SK-N-SH (cell line): Measurements from ENCODE around the gene BSG. TPM values are rescaled to one million over a fixed set of nuclear protein-coding genes. Genes with fewer than 3 reads are reported as not detected.

Experiments used
- CTCF ChIA-PET: fragments of 300-600, 350-600 bp; formaldehyde crosslinking; extraction: SDS; loops from one replicate; lab custom pipeline; 2021; lab: Yijun Ruan, JAX
- POLR2A ChIA-PET: fragments of 350-600 bp; sonication (Branson Sonifier 250); formaldehyde crosslinking; extraction: SDS; loops from one replicate; lab custom pipeline; 2020; ENCODE audit warnings: antibody characterized with exemption, inconsistent platforms; lab: Yijun Ruan, JAX
- DNase-seq: peaks from one replicate; pipeline ENCODE4 v3.0.0; 2012
- H2AFZ ChIP-seq: fragments of 200-600 bp; sonication (generic); 2 replicates; pipeline ENCODE4 v1.8.1; 2016; ENCODE audit warnings: antibody characterized with exemption, mild to moderate bottlenecking, low read depth
- H3F3A ChIP-seq: fragments of 200-600 bp; sonication (generic); replicated peaks from 2 replicates; pipeline ENCODE3; 2016; ENCODE audit warnings: antibody characterized with exemption, mild to moderate bottlenecking; ENCODE audit not compliant: insufficient read depth
- H3K27ac ChIP-seq, 2 experiments: fragments of 200-500 bp in 1 of 2; fragments of 200-600 bp in 1 of 2; sonication (Bioruptor generic) in 1 of 2; sonication (generic), shearing (Covaris generic) in 1 of 2; 2 replicates each; pipeline versions ENCODE4 v1.5.1 to v1.6.1; 2014 to 2016; ENCODE audit warnings: low read depth in 2 of 2, inconsistent platforms in 1 of 2, low read length in 1 of 2, mild to moderate bottlenecking in 1 of 2, mixed read lengths in 1 of 2
- H3K27me3 ChIP-seq: fragments of 200-600 bp; sonication (generic), shearing (Covaris generic); 2 replicates; pipeline ENCODE4 v1.6.1; 2016; ENCODE audit warnings: mixed run types; ENCODE audit not compliant: insufficient read depth
- H3K36me3 ChIP-seq, 2 experiments: fragments of 200-500 bp in 1 of 2; fragments of 200-600 bp in 1 of 2; sonication (Bioruptor generic) in 1 of 2; sonication (generic) in 1 of 2; replicated peaks in 1 of 2; 2 replicates each; pipeline versions ENCODE3 to v1.5.1; 2014 to 2016; ENCODE audit warnings: low read length in 1 of 2, mild to moderate bottlenecking in 1 of 2; ENCODE audit not compliant: insufficient read depth in 2 of 2, control insufficient read depth in 1 of 2
- H3K4me1 ChIP-seq, 2 experiments: fragments of 200-500 bp in 1 of 2; fragments of 200-600 bp in 1 of 2; sonication (Bioruptor generic) in 1 of 2; sonication (generic), shearing (Covaris generic) in 1 of 2; 2 replicates each; pipeline versions ENCODE4 v1.5.1 to v1.6.1; 2014 to 2016; ENCODE audit warnings: low read depth in 1 of 2, low read length in 1 of 2, mixed run types in 1 of 2; ENCODE audit not compliant: insufficient read depth in 2 of 2, control insufficient read depth in 1 of 2
- H3K4me2 ChIP-seq: fragments of 200-600 bp; sonication (generic), shearing (Covaris generic); 2 replicates; pipeline ENCODE4 v1.6.1; 2017; ENCODE audit warnings: mixed run types
- H3K4me3 ChIP-seq, 2 experiments: fragments of 200-500 bp in 1 of 2; fragments of 200-600 bp in 1 of 2; sonication (Bioruptor generic) in 1 of 2; sonication (generic), shearing (Covaris generic) in 1 of 2; 2 replicates each; pipeline versions ENCODE4 v1.5.1 to v1.8.1; 2014 to 2016; ENCODE audit warnings: low read depth in 2 of 2, inconsistent platforms in 1 of 2, low read length in 1 of 2, mild to moderate bottlenecking in 1 of 2, mixed read lengths in 1 of 2, moderate library complexity in 1 of 2
- H3K79me2 ChIP-seq: fragments of 200-600 bp; sonication (generic); 2 replicates; pipeline ENCODE4 v1.8.1; 2017; ENCODE audit warnings: mild to moderate bottlenecking; ENCODE audit not compliant: insufficient read depth
- H3K9ac ChIP-seq: fragments of 200-600 bp; sonication (generic); 2 replicates; pipeline ENCODE4 v1.6.1; 2017; ENCODE audit warnings: mixed run types
- H3K9me2 ChIP-seq: fragments of 200-600 bp; sonication (generic); 2 replicates; pipeline ENCODE4 v1.6.1; 2017; ENCODE audit warnings: mixed run types
- H3K9me3 ChIP-seq: fragments of 200-600 bp; sonication (generic); 2 replicates; pipeline ENCODE4 v1.6.1; 2017; ENCODE audit warnings: mixed run types, mild to moderate bottlenecking, moderate library complexity
- H4K20me1 ChIP-seq: fragments of 200-600 bp; sonication (generic); 2 replicates; pipeline ENCODE4 v1.6.1; 2017; ENCODE audit warnings: mild to moderate bottlenecking, mixed run types; ENCODE audit not compliant: insufficient read depth
- CHD2 ChIP-seq: fragments of 150-350 bp; IDR thresholded peaks from 2 replicates; pipeline ENCODE4 v1.6.1; 2018; ENCODE audit warnings: low read length; ENCODE audit not compliant: partially characterized antibody
- ELF1 ChIP-seq: IDR thresholded peaks from 2 replicates; pipeline ENCODE4 v1.4.0; 2012
- EZH2phosphoT487 ChIP-seq: fragments of 200-600 bp; sonication (generic); IDR thresholded peaks from 2 replicates; pipeline ENCODE4 v1.6.1; 2017; ENCODE audit warnings: low read depth, mixed run types, mild to moderate bottlenecking, antibody characterized with exemption, moderate library complexity, borderline replicate concordance
- GATA2 ChIP-seq: sonication (generic); formaldehyde crosslinking; IDR thresholded peaks from 2 replicates; pipeline ENCODE4 v1.5.0; 2020; ENCODE audit warnings: mild to moderate bottlenecking, missing genetic modification reagents
- MEF2A ChIP-seq: IDR thresholded peaks from 2 replicates; pipeline ENCODE4 v1.4.0; 2012; ENCODE audit warnings: low read depth, borderline replicate concordance
- MXI1 ChIP-seq: IDR thresholded peaks from 2 replicates; pipeline ENCODE4 v1.6.1; 2012; ENCODE audit warnings: mild to moderate bottlenecking, low read depth, low read length, improper control_type of control experiment
- NFIC ChIP-seq: IDR thresholded peaks from 2 replicates; pipeline ENCODE4 v1.4.0; 2012; ENCODE audit warnings: borderline replicate concordance
- NRF1 ChIP-seq: IDR thresholded peaks from 2 replicates; pipeline ENCODE4 v1.6.1; 2012; ENCODE audit warnings: low read depth, mild to moderate bottlenecking, low read length
- POLR2AphosphoS5 ChIP-seq: IDR thresholded peaks from 2 replicates; pipeline ENCODE4 v1.6.1; 2012; ENCODE audit warnings: low read depth, low read length
- RCOR1 ChIP-seq: fragments of 150-350 bp; IDR thresholded peaks from 2 replicates; pipeline ENCODE4 v1.6.1; 2017; ENCODE audit warnings: antibody characterized with exemption, low read length
- RXRA ChIP-seq: IDR thresholded peaks from 2 replicates; pipeline ENCODE4 v1.4.0; 2012; ENCODE audit warnings: low read depth, mild to moderate bottlenecking, borderline replicate concordance
- SIN3A ChIP-seq: IDR thresholded peaks from 2 replicates; pipeline ENCODE4 v1.6.1; 2012; ENCODE audit warnings: low read depth, mild to moderate bottlenecking, low read length, moderate library complexity, borderline replicate concordance
- TCF12 ChIP-seq: IDR thresholded peaks from 2 replicates; pipeline ENCODE4 v1.4.0; 2012
- TEAD4 ChIP-seq: IDR thresholded peaks from 2 replicates; pipeline ENCODE4 v1.4.0; 2012; ENCODE audit warnings: mild to moderate bottlenecking, borderline replicate concordance; ENCODE audit not compliant: insufficient read depth
- YY1 ChIP-seq: IDR thresholded peaks from 2 replicates; pipeline ENCODE4 v1.4.0; 2012; ENCODE audit warnings: low read depth, mild to moderate bottlenecking
- WGBS: methylation state at CpG from one replicate; pipeline ENCODE4 v1.1.6; 2017; ENCODE audit warnings: low lambda C conversion rate; 5-methylcytosine and 5-hydroxymethylcytosine counted together
- polyA plus RNA-seq, 3 experiments: library from polyadenylated mRNA; depleted of rRNA; stranded (reverse); fragments of >200 nt; gene quantifications; 2 replicates each; pipeline ENCODE4 v1.2.3, GENCODE V29; 2012
- TF ChIP-seq, protein P1 (sequence below): IDR thresholded peaks from 2 replicates; pipeline ENCODE4 v1.4.0; 2012; ENCODE audit warnings: low read depth, borderline replicate concordance
- TF ChIP-seq, protein P2 (sequence below): fragments of 200-600 bp; sonication (generic); IDR thresholded peaks from 2 replicates; pipeline ENCODE4 v1.6.1; 2017; ENCODE audit warnings: antibody characterized with exemption, mild to moderate bottlenecking, moderate library complexity
- TF ChIP-seq, protein P3 (sequence below): IDR thresholded peaks from 2 replicates; pipeline ENCODE4; 2012
- TF ChIP-seq, protein P4 (sequence below): fragments of 150-350 bp; IDR thresholded peaks from 2 replicates; pipeline ENCODE4 v1.6.1; 2016; ENCODE audit warnings: mild to moderate bottlenecking, low read depth, low read length

BSG gene
- polyA plus RNA-seq, 1 of the 3 experiments (the other 2 are of a cell fraction): 835 TPM

DNA sequence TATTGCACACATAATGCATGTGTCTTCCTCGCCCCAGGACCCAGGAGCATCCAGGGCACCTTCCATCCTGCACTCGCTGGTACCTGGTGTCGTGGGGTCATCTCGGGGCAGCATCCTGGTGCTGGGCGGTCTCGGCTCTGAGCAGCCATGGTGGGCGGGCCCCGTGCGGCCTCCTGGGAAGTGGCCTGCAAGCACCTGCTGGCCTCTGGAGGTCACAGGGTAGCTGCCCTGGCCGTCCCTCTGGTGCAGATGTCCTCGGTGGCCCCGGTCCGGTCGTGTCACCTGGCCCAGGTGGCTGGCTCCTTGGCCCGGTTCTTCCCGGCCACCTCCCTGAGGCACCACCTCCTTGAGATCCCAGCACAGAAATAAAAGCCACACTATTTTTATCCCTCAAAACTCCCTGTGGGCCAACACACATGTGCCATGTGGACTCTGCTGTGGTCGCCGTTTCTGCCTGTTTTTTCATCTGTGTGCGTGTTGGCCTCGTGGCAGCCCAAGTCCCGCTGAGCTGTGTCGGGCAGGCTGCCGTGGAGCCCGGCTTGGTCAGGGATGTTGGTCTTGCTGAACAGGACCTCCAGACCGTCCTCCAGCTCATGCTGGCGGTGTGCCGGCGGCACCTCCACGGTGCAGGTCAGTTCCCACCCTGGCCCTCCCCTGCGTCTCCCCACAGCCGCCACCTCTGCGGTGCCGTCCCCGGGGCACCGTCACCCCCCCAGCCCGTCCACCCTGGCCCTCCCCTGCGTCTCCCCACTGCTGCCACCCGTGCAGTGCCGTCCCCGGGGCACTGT lies 33.6 kb upstream of the BSG start (continued):
- no peak for TF ChIP-seq NFIC
- TF ChIP-seq, protein P1, sequence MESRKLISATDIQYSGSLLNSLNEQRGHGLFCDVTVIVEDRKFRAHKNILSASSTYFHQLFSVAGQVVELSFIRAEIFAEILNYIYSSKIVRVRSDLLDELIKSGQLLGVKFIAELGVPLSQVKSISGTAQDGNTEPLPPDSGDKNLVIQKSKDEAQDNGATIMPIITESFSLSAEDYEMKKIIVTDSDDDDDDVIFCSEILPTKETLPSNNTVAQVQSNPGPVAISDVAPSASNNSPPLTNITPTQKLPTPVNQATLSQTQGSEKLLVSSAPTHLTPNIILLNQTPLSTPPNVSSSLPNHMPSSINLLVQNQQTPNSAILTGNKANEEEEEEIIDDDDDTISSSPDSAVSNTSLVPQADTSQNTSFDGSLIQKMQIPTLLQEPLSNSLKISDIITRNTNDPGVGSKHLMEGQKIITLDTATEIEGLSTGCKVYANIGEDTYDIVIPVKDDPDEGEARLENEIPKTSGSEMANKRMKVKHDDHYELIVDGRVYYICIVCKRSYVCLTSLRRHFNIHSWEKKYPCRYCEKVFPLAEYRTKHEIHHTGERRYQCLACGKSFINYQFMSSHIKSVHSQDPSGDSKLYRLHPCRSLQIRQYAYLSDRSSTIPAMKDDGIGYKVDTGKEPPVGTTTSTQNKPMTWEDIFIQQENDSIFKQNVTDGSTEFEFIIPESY: no peak
- no peak for TF ChIP-seq CHD2
- TF ChIP-seq RXRA: no peak
- no peak for TF ChIP-seq MXI1
- no peak for TF ChIP-seq EZH2phosphoT487
- TF ChIP-seq, protein P2, sequence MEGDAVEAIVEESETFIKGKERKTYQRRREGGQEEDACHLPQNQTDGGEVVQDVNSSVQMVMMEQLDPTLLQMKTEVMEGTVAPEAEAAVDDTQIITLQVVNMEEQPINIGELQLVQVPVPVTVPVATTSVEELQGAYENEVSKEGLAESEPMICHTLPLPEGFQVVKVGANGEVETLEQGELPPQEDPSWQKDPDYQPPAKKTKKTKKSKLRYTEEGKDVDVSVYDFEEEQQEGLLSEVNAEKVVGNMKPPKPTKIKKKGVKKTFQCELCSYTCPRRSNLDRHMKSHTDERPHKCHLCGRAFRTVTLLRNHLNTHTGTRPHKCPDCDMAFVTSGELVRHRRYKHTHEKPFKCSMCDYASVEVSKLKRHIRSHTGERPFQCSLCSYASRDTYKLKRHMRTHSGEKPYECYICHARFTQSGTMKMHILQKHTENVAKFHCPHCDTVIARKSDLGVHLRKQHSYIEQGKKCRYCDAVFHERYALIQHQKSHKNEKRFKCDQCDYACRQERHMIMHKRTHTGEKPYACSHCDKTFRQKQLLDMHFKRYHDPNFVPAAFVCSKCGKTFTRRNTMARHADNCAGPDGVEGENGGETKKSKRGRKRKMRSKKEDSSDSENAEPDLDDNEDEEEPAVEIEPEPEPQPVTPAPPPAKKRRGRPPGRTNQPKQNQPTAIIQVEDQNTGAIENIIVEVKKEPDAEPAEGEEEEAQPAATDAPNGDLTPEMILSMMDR: no peak
- TF ChIP-seq GATA2 (CRISPR knock-in tag): no peak
- no peak for TF ChIP-seq ELF1
- no peak for TF ChIP-seq YY1
- TF ChIP-seq, protein P3, sequence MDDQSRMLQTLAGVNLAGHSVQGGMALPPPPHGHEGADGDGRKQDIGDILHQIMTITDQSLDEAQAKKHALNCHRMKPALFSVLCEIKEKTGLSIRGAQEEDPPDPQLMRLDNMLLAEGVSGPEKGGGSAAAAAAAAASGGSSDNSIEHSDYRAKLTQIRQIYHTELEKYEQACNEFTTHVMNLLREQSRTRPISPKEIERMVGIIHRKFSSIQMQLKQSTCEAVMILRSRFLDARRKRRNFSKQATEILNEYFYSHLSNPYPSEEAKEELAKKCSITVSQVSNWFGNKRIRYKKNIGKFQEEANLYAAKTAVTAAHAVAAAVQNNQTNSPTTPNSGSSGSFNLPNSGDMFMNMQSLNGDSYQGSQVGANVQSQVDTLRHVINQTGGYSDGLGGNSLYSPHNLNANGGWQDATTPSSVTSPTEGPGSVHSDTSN: no peak
- no peak for TF ChIP-seq RCOR1
- no peak for TF ChIP-seq NRF1
- no peak for TF ChIP-seq POLR2AphosphoS5
- TF ChIP-seq, all 33 proteins: peak for 0

DNA sequence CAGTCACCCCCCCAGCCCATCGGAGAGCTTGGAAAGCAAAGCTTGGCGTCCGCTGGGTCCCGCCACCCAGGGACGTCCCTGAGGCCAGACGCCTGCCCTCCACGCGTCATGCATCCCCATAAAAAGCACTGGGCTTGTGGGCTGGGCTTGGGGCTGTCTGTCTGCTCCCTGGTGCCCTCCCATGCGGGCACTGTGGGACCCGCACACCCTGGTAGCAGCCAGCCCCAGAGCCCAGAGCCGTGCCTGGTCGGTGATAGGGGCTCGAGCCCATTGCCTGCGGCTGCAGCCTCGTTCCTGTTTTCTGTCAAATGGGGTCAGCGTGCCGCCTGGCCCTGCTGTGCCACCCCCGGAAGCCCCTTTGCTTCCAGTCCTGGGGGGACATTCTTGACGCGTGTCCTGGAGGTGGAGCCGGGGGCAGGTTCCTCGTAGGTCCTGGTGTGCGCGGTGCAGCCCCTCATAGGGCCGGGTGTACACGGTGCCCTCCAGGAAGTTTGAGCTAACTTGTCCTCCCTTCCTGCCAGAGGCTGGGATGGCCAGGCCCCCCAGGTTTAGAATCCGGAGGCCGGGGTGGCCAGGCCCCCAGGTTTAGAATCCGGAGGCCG lies 32.9 kb upstream of the BSG start:
- Histone ChIP-seq H3K9ac (no peak overlapping the region), H3K27me3 (no peaks in the 10 kb centered on the region), H3K9me3 (no peaks in the 10 kb centered on the region), H3K27ac (no peak overlapping the region), H3K36me3 (peaks cover 0 to 48% of the 10 kb centered on the region in 2 experiments), H3K4me3 (no peak overlapping the region), H3F3A (no peaks in the 10 kb centered on the region), H2AFZ (no peak overlapping the region), H3K4me2 (no peak overlapping the region), H3K79me2 (peaks cover 24% of the 10 kb centered on the region), H3K9me2 (no peaks in the 10 kb centered on the region), H3K4me1 (peaks cover 0 to 5% of the 10 kb centered on the region in 2 experiments; a peak in 1 of 4 replicates), H4K20me1 (peaks cover 17% of the 10 kb centered on the region)
- no peak for DNase-seq
- ChIA-PET CTCF (interaction anchor here (1.5 kb wide), 1 partner anchor 29 kb away, joined by 3 read pairs; no protein-coding TSS in a partner anchor), POLR2A (no interaction called here)
- TF ChIP-seq SIN3A (no peak), TCF12 (no peak), TEAD4 (no peak), RXRA (no peak), GATA2 (CRISPR knock-in tag) (no peak), ELF1 (no peak), POLR2AphosphoS5 (no peak), MEF2A (no peak)
- TF ChIP-seq, protein P4, sequence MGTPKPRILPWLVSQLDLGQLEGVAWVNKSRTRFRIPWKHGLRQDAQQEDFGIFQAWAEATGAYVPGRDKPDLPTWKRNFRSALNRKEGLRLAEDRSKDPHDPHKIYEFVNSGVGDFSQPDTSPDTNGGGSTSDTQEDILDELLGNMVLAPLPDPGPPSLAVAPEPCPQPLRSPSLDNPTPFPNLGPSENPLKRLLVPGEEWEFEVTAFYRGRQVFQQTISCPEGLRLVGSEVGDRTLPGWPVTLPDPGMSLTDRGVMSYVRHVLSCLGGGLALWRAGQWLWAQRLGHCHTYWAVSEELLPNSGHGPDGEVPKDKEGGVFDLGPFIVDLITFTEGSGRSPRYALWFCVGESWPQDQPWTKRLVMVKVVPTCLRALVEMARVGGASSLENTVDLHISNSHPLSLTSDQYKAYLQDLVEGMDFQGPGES: no peak
- TF ChIP-seq, protein P3: no peak
- TF ChIP-seq, protein P1: no peak
- WGBS: 96% methylated on average over 26 of the region's 30 CpGs
